ENCODE data around the gene HIPK2. TPM values are rescaled to one million over a fixed set of nuclear protein-coding genes. Genes with fewer than 3 reads are reported as not detected.

The HIPK2 gene
- total and polyA plus RNA-seq, 10 of the 15 experiments (the other 5 are each of a cell fraction or from before 2014, with no cell fraction given) = 1.7 to 39.0 (median 9.4) TPM

DNA sequence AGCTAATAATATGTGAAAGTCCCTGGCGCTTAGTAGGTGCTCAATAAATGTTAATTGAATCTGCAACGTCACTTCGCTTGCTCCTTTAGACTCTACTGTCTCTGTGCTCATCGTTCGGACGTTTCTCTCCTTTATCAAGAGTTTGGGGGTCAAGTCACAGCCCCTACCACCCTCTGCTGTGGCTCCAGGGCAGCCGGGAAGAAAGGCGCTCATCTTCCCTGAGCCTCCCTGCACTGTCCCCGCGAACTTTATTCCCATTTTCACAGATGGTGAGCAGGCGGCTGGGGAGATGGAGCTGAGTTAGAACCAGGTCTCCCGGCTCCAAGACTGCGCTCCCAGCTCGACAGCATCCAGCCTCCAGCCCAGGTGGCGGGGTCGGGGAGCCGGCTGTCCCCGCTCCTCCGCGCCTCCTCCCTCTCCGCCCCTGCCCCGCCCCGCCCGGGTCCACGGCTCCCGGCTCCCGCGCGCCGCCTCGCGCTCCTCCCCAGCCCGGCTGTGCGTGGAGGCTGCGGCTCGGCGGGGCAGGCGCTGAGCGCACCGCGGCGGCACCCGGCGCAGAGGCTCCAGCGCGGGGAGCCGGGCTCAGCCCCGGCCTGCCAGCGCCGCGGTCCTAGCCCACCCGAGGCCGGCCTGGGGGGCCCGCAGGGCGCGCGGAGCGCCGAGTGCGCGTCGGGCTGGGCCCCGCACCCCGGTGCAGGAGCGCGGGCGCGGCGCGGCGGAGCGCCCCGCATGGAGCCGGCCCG, 254.4 kb downstream of the HIPK2 start, which contains the start of gene CLEC2L (continued):
- TF ChIP-seq SIX5 (IDR thresholded peaks at IDR 0.05; ENCODE audit: low read depth, low read length, severe bottlenecking) = no peak
- no peak for TF ChIP-seq CEBPZ (IDR thresholded peaks at IDR 0.05; ENCODE audit: low read depth, low read length)

GRCh38 chr7:139522830-139523198, 255.0 kb downstream of the HIPK2 start:
- no TSS peak for BruUV-seq (replicated peaks)
- CTCF ChIA-PET = no interaction called here
- Histone ChIP-seq H3K4me2 (ENCODE audit: control insufficient read depth, insufficient read depth) (no peak overlapping the region), H3K79me2 (ENCODE audit: control insufficient read depth, insufficient read depth, low read length) (no peaks in the 10 kb centered on the region), H3K9me3 (replicated peaks; ENCODE audit: control insufficient read depth, insufficient read depth, low read length) (no peaks in the 10 kb centered on the region), H3K4me3 (no peak overlapping the region), H3K9ac (ENCODE audit: control insufficient read depth, insufficient read depth, low read length) (no peak overlapping the region), H2AFZ (ENCODE audit: control insufficient read depth, low read depth, low read length) (no peak overlapping the region), H3K36me3 (ENCODE audit: control insufficient read depth in 2 of 2, insufficient read depth in 2 of 2, low read length in 1 of 2) (no peaks in the 10 kb centered on the region), H3K4me1 (ENCODE audit: control insufficient read depth, insufficient read depth, low read length) (no peaks in the 10 kb centered on the region), H4K20me1 (ENCODE audit: control insufficient read depth, insufficient read depth) (no peaks in the 10 kb centered on the region), H3K27me3 (replicated peaks in 1 of 2; ENCODE audit: control insufficient read depth in 2 of 2, insufficient read depth in 2 of 2, low read length in 1 of 2) (peaks cover 0 to 2% of the 10 kb centered on the region in 2 experiments; a peak in 2 of 4 replicates), H3K27ac (ENCODE audit: control insufficient read depth, insufficient read depth) (no peak overlapping the region)
- intact Hi-C loops (cut with micrococcal nuclease; ENCODE audit: unreplicated experiment) = no loop called here
- DNase-seq (ENCODE audit: low read depth, low spot score) = no peak
- RAD21 ChIA-PET (ENCODE audit: unreplicated experiment) = no interaction called here
- SMC1A ChIA-PET (ENCODE audit: uncharacterized antibody, unreplicated experiment) = no interaction called here
- no peak for ATAC-seq
- POLR2A ChIA-PET = no interaction called here
- 73% methylated on average over 11 of the region's 11 CpGs for WGBS (ENCODE audit: insufficient coverage, insufficient replicate concordance, low lambda C conversion rate, missing lambda C conversion rate)
- no peak for FAIRE-seq
- in situ Hi-C loops (cut with MboI) = no loop called here
- TF ChIP-seq TCF12 (IDR thresholded peaks at IDR 0.05; ENCODE audit: low read depth, low read length) (no peak), CBFB (IDR thresholded peaks at IDR 0.05; ENCODE audit: low read depth) (no peak), MAX (IDR thresholded peaks at IDR 0.05; ENCODE audit: low read depth, low read length) (no peak), ZBED1 (IDR thresholded peaks at IDR 0.05; ENCODE audit: borderline replicate concordance) (no peak), E2F8 (IDR thresholded peaks at IDR 0.05; ENCODE audit: low read depth, partially characterized antibody) (no peak), SREBF2 (IDR thresholded peaks at IDR 0.05; ENCODE audit: low read length) (no peak), STAT3 (IDR thresholded peaks at IDR 0.05; ENCODE audit: low read depth, low read length) (no peak), MYC (IDR thresholded peaks at IDR 0.05; ENCODE audit: insufficient read depth, insufficient read length, insufficient replicate concordance, low read length, severe bottlenecking) (no peak)
- TF ChIP-seq, protein P1, sequence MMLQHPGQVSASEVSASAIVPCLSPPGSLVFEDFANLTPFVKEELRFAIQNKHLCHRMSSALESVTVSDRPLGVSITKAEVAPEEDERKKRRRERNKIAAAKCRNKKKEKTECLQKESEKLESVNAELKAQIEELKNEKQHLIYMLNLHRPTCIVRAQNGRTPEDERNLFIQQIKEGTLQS (IDR thresholded peaks at IDR 0.05; ENCODE audit: borderline replicate concordance, extremely low read depth, low read depth, low read length) = no peak
- TF ChIP-seq, protein P2, sequence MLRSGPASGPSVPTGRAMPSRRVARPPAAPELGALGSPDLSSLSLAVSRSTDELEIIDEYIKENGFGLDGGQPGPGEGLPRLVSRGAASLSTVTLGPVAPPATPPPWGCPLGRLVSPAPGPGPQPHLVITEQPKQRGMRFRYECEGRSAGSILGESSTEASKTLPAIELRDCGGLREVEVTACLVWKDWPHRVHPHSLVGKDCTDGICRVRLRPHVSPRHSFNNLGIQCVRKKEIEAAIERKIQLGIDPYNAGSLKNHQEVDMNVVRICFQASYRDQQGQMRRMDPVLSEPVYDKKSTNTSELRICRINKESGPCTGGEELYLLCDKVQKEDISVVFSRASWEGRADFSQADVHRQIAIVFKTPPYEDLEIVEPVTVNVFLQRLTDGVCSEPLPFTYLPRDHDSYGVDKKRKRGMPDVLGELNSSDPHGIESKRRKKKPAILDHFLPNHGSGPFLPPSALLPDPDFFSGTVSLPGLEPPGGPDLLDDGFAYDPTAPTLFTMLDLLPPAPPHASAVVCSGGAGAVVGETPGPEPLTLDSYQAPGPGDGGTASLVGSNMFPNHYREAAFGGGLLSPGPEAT (IDR thresholded peaks at IDR 0.05; ENCODE audit: low read depth) = no peak

All from GM12878 (cell line).